ENCODE results near the gene R3HDM4. TPM values are rescaled to one million over a fixed set of nuclear protein-coding genes. Genes with fewer than 3 reads are reported as not detected.
"Not testable (repeated sequence)": the region's sequence is repeated elsewhere in the genome, so short reads cannot be mapped to it uniquely, and the experiment has no call there.

The R3HDM4 gene
- total RNA-seq, 1 experiment from 2014 or later, result 40.8 TPM

DNA sequence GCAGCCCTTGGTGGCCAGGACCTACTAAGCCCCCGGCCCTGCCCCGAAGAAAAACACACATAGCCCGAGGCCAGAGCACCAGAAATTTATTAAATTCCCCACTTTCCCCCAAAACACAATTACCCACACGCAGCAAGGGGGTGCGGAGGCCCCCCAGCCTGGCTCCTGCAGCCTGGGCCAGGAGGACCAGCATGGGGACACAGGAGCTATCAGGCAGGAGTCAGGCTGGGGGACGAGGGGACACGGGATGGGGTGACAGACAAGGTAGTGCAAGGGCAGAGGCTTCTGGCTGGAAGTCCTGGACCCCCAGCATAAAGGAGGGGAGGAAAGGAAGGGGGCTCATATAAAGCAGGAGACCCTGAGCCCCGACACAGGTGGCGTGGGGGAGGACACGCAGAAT is 16.6 kb downstream of the R3HDM4 start:
- DNase-seq (ENCODE audit: low read depth), result no peak

DNA sequence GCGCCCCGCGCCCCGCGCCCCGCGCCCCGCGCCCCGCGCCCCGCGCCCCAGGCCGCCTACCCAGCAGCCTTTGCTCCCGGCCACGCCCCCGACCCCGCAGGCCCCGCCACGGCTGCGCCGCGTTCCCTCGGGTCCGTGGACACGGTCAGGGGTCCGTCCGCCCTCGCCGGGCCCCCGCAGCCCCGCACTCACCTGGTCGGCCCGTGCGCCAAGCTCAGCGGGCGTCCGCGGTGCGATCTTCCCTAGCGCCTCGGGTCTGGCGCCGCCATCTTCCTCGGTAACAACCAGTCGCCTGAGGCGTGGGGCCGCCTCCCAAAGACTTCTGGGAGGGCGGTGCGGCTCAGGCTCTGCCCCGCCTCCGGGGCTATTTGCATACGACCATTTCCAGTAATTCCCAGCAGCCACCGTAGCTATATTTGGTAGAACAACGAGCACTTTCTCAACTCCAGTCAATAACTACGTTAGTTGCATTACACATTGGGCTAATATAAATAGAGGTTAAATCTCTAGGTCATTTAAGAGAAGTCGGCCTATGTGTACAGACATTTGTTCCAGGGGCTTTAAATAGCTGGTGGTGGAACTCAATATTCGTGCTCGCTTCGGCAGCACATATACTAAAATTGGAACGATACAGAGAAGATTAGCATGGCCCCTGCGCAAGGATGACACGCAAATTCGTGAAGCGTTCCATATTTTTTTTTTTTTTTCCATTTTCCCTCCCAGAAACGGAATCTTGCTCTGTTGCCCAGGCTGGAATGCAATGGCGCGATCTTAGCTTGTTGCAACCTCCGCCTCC is 19.9 kb downstream of the R3HDM4 start, which contains the start of the genes MED16 and RNU6-9:
MED16 (minus strand) TSS at position 294 of the 796 bp plus-strand sequence. CDS start 2,056 bp downstream, outside the sequence.
RNU6-9 (plus strand) TSS at position 591 of the 796 bp plus-strand sequence.
- DNase-seq (ENCODE audit: low read depth), result peak; percentile 95

DNA sequence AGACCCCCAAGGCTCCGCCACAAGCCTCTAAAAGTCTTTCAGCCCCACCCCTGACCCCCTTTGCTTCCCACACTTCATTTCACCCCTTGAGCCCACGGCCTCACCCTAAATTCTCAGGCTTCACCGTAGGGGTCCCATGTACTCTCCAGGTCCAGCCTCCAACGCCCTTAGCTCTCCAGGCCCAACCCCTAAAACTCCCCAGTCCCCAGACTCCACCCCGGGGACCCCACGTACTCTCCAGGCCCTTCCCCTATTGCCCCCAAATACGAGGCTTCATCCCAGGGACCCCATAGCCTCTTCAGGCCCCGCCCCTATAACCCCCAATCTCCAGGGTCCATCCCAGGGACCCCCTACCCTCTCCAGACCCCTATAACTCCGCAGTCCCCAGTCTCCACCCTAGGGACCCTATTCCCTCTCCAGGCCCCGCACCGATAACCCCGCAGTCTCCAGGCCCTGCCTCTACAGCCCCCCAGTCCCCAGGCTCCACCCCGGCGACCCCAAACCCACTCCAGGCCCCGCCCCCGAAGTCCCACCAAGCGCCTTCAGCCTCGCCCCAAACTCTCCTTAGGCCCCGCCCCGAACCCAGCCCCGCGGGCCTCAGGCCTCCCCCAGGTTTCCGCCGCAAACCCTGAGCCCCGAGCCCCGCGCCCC is 20.7 kb downstream of the R3HDM4 start:
- no peak for DNase-seq (ENCODE audit: low read depth)

GRCh38 chr19:891421-892200 is 21.4 kb downstream of the R3HDM4 start:
- DNase-seq (ENCODE audit: low read depth), result not testable (repeated sequence)

DNA sequence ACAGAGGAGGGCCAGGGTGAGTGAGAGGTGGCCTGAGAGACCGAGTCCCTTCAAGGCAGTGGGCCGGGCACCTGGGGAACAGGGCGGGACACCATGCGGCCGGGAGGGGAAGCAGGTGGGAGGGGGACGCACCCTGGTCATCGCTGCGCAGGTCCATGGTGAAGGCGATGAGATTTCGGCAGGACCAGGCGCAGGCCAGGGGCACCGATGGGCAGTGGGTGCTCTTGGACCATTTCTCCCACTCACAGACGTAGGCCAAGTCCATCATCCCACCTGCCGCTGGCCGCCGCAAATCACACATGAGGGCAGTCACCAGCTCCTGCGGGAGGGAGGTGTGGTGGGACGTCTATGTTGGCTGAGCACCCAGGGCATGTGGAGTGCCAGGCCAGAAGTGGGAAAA is 22.2 kb downstream of the R3HDM4 start:
- no peak for DNase-seq (ENCODE audit: low read depth)

DNA sequence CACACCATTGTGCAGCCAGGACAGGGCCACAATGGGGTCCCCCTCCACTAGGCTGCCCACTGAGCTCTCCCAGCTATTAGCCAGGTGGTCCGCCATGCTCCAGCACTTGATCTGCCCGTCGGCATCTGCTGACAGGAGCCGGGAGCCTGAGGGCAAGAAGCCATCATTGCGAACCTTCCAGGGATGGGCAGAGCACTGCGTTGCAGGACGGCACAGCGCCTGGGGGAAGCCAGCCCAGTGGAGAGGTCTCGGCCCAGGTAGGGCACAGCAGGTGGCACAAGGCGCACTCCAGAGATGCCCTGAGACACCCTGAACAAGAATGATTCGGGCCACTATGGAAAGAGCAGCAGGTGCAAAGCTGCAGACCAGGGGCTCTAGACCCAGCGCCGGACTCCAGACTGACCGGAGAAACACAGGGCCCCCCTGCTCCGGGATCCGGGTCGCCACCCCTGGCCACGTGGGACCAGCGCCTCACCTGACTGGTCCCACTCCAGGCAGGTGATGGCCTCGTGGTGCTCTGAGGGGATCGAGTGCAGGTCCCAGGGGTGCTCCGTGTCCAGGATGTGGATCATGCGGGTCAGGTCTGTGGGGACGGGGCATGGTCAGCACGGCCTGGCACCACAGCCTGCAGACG is 23.2 kb downstream of the R3HDM4 start:
- no peak for DNase-seq (ENCODE audit: low read depth)

DNA sequence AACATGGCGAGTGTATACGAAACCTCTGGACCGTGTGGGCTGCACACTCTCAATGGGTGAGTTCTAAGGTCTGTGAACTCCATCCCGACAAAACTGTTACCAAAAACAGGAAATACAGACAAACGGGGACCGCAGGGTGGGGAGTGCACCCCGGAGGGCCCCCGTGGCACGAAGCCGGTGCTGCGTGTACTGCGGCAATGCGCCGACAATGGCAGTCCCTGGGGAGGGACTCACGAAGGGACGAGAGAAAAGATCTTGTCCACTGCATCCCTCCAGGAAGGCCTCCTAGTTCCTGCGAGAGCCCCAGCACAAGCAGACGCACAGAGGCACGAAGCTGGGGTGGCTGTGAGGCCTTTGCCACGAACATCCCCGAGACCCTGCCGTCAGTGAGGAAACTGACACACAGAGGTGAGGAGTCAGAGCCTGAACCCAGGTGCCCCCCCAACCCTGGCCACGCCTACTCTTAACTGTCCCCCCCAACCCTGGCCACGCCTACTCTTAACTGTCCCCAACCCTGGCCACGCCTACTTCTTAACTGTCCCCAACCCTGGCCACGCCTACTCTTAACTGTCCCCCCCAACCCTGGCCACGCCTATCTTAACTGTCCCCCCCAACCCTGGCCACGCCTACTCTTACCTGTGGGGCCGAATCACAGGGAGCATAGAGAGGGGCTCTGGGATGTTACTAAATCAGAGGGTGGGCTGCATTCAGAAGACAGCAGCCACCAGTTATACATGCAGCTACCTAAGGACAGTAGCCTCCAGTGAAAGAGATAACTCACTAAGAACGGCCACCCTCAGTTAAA is 24.2 kb downstream of the R3HDM4 start:
- no peak for DNase-seq (ENCODE audit: low read depth)

DNA sequence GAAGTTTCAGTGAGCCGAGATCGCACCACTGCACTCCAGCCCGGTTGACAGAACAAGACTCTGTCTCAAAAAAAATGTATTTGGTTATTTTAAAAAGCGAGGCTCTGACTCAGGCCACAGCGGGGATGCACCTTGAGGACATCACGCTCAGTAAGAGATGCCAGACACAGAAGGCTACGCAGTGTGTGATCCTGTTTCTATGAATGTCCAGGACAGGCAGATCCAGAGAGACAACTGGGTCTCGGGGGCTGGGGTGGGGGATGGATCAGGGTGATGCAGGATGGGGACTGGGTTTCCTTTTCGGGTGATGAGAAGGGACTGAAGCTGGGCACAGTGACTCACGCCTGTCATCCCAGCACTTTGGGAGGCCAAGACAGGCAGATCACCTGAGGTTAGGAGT is 25.4 kb downstream of the R3HDM4 start:
- DNase-seq (ENCODE audit: low read depth), result no peak

- DNase-seq (ENCODE audit: low read depth), result no peak
Observed at GRCh38 chr19:887072-887471, 25.9 kb downstream of the R3HDM4 start.

GRCh38 chr19:885536-886224 is 27.3 kb downstream of the R3HDM4 start:
- DNase-seq (ENCODE audit: low read depth), result no peak

GRCh38 chr19:884420-885211 is 28.4 kb downstream of the R3HDM4 start:
- no peak for DNase-seq (ENCODE audit: low read depth)

DNA sequence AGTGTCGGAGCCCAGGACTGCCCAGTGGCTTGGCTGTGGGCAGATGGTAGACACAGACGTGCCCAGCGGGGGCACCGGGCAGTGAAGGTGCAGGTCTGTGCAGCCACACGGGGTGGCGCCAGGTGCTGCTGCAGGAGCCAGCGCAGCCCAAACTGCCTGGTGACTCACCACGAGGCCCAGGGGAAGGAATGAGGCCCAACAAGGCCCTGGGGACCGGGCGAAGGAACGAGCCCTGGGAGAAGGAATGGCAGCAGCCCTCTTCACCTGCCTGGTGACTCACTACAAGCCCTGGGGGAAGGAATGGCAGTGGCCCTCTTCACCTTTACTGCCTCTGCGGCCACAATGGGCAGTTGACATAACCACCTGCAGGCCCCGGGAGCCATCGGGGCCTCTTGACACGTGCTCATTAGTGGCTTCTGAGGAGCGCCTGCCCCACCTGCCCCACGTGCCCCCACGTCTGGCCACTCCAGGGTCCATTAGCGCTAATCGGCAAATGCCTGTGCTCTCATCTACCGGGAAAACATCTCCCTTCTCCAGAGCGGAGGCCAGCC is 29.3 kb downstream of the R3HDM4 start:
- DNase-seq (ENCODE audit: low read depth), result peak; percentile 80

GRCh38 chr19:882871-883497 is 30.0 kb downstream of the R3HDM4 start:
- no peak for DNase-seq (ENCODE audit: low read depth)

DNA sequence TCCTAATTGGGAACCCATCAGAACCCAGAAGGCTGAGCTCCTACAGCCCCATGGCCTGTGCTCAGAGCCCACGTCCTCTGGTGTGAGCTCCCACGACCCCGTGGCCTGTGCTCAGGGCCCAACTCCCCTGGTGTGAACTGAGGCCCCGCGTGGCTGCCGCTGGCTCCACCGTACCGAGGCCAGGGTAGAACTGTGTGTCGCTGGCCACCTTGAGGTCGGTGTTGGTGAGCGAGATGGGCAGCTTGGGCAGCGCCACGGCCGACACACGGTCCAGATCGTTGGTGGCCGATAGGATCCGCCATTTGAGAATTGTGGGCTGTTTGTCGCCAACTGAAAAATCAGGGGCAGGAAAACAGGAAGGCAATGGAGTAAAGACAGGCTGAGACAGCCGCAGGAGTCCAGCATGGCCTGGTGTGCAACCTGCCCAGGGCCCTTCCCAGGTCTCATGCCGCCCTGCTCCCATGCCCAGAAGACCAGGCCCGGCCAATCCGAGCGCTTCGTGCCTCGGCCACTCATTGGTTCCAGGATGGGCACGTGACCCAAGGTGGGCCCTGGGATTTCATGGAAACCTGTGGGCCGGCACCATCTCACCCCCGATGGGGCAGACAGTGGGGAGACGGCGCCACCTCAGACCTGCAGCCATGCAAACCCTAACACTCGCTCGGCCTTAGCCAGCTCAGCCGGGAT is 31.5 kb downstream of the R3HDM4 start:
- no peak for DNase-seq (ENCODE audit: low read depth)

DNA sequence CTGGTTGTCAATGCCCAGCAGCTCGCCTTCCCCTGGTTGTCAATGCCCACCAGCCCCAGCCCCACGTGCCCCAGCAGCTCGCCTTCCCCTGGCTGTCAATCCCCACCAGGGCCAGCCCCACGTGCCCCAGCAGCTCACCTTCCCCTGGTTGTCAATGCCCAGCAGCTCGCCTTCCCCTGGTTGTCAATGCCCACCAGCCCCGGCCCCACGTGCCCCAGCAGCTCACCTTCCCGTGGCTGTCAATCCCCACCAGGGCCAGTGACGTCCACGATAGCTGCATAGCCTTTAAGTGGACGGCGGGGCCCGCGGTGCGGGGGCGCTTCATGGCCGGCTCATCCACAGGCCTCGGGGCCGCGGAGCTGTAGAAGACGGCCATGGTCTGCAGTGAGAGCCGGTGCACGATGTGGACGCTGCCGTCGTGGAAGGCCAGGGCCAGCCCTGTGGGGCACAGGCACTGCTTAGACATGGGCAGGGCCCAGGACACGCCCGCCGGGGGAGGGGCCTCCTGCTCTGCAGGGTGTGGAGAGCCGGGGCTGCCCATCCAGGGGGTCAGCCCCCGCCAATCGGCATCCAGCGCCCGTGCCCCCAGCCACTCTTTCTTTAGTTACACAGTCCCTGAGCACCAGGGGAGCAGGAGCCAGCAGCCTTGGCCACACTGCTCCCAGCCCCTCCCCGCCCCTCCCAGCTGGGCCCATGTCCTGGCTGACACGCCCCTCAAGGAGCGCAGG is 33.1 kb downstream of the R3HDM4 start:
- no peak for DNase-seq (ENCODE audit: low read depth)

DNA sequence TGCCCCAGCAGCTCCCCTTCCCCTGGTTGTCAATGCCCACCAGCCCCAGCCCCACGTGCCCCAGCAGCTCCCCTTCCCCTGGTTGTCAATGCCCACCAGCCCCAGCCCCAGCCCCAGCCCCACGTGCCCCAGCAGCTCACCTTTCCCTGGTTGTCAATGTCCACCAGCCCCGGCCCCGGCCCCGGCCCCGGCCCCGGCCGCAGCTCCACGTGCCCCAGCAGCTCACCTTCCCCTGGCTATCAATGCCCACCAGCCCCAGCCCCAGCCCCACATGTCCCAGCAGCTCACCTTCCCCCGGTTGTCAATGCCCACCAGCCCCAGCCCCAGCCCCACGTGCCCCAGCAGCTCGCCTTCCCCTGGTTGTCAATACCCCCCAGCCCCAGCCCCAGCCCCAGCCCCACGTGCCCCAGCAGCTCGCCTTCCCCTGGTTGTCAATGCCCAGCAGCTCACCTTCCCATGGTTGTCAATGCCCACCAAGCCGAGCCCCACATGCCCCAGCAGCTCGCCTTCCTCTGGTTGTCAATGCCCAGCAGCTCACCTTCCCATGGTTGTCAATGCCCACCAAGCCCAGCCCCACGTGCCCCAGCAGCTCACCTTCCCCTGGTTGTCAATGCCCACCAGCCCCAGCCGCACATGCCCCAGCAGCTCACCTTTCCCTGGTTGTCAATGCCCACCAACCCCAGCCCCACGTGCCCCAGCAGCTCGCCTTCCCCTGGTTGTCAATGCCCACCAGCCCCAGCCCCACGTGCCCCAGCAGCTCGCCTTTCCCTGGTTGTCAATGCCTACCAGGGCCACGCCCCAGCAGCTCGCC is 34.1 kb downstream of the R3HDM4 start:
- not testable (repeated sequence) for DNase-seq (ENCODE audit: low read depth)
